Epithelial cell of proximal tubule (primary cell): Measurements from ENCODE around the gene SEZ6L. TPM values are rescaled to one million over a fixed set of nuclear protein-coding genes. Genes with fewer than 3 reads are reported as not detected.

Experiments
- DNase-seq: peaks from one replicate; pipeline ENCODE4 v3.0.0-alpha.2; 2011; ENCODE audit warnings: low read depth
- H3K4me3 ChIP-seq: 2 replicates; pipeline ENCODE4 v1.5.1; 2011; ENCODE audit warnings: low read depth, mild to moderate bottlenecking, low read length
- total RNA-seq: library from RNA; depleted of rRNA; stranded (reverse); fragments of >200 nt; gene quantifications from 2 replicates; pipeline ENCODE4 v1.2.3, GENCODE V29; 2015
- TF ChIP-seq, protein P1 (sequence below): conservative IDR thresholded peaks from 2 replicates; pipeline ENCODE4 v1.5.1; 2012; ENCODE audit warnings: low read depth, mild to moderate bottlenecking, low read length

SEZ6L gene
- total RNA-seq, 1 donor from 2014 or later = not detected

DNA sequence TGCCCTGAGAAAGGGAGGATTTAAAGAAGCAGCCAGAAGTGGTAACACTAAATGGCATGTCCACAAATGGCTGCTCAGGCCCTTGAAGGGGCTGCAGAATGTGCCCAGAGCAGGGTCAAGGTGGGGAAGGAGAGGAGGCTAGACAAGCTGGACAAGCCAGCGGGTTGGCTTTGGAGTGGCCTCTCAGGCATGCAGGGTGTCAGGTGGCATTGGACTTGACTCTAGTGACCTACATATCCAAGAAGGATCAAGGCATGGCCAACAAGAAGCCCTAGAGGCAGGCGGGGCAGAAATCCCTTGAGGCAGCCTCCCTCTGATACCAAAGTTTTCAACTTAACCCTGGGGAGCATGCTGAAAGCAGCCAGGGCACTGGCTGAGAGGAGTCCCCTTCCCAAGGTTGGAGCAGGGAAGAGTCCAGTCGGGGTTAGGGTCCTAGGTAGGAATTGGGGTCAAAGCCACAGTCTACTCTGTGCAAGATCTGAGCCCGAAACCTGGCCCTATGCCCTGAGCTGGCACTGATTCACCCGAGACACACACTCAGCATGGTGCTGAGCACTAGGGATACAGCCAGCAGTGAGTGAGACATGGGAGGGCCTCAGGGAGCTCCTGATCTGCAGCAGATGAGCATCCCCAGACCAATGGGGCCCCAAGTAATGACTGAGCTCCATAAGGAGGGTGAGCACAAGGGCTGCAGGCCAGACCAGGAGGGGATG lies 164.0 kb downstream of the SEZ6L start:
- no peak for DNase-seq
- H3K4me3 ChIP-seq = no peak overlapping the region
- TF ChIP-seq, protein P1, sequence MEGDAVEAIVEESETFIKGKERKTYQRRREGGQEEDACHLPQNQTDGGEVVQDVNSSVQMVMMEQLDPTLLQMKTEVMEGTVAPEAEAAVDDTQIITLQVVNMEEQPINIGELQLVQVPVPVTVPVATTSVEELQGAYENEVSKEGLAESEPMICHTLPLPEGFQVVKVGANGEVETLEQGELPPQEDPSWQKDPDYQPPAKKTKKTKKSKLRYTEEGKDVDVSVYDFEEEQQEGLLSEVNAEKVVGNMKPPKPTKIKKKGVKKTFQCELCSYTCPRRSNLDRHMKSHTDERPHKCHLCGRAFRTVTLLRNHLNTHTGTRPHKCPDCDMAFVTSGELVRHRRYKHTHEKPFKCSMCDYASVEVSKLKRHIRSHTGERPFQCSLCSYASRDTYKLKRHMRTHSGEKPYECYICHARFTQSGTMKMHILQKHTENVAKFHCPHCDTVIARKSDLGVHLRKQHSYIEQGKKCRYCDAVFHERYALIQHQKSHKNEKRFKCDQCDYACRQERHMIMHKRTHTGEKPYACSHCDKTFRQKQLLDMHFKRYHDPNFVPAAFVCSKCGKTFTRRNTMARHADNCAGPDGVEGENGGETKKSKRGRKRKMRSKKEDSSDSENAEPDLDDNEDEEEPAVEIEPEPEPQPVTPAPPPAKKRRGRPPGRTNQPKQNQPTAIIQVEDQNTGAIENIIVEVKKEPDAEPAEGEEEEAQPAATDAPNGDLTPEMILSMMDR = no peak

DNA sequence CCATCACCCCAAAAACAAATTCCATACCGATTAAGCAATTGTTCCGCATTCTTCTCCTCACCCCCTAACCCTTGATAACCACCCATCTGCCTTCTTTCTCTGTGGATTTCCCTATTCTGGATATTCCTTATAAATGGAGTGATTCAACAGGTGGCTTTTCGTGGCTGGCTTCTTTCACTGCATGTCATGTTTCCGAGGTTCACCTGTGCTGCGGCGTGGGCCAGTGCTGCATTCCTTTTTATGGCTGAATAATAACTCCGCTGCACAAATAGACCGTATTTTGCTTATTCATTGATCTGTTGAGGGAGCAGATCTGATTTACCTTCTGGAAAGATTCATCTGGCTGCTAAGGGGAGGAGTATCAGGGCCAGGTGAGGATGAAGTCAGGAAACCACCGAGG lies 165.0 kb downstream of the SEZ6L start:
- no peak for DNase-seq
- H3K4me3 ChIP-seq = no peak overlapping the region
- TF ChIP-seq, protein P1 = no peak

DNA sequence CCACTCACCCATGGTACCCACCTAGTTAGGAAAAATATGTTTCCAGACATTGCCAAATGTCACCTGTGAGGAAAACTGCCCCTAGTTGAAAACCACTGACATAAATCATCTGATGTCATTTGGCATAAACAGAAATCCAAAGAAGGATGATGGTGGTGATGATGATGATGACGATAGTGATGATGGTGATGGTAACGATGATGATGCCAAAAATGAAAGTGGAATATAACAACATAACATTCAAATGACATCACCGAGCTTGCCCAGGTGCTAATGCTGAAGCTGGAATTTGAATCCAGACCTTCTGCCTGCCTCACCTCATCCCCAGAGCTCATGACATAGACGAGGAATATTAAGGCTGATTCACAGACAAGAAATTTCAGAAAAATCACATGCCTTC lies 167.5 kb downstream of the SEZ6L start:
- TF ChIP-seq, protein P1 = no peak
- DNase-seq = no peak
- H3K4me3 ChIP-seq = no peak overlapping the region

DNA sequence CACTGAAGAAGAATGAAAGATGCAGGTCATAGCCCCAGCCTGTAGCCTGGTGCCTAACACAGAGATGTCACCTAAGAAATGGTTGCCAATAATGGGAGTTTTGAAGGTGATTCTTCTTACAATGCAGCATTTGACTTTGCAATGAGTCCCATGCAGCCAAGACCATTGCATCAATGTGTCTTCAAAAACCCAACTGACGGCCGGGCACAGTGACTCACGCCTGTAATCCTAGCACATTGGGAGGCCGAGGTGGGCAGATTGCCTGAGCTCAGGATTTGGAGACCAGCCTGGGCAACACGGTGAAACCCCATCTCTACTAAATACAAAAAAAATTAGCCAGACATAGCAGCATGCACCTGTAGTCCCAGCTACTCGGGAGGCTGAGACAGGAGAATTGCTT lies 170.5 kb downstream of the SEZ6L start:
- no peak for DNase-seq
- TF ChIP-seq, protein P1 = no peak

DNA sequence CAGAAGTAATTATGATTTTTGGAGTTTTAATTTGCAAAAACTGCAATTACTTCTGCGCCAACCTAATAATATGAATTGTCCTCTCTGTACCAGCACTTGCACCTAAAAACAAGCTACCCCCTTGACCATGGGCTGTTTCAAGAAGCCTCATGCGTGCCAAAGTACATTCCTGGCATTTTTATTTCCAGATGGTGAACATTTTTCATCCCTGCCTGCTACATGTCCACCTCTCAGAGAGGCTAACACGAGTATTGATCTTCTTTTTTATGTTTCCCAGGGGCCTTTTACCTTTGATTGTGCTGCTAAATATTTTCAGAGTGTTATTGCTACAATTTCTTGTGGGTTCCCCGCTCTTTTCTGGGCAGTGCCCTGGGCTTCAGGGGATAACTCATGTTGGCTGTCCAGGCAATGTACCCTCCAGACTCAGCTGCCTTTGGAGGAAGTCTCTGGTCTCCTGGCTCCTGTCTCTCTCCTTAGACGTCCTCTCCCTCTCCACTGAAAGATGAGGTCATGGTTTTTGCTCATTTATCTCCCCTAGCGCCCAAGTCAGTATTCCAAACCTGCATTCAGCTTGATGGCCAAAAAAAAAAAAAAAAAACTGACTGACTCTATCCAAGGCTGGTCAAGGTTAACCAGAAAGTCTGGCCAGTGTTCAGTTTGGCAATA lies 173.6 kb downstream of the SEZ6L start:
- no peak overlapping the region for H3K4me3 ChIP-seq
- no peak for DNase-seq
- TF ChIP-seq, protein P1 = no peak

More for the DNA sequence above, 170.5 kb downstream of the SEZ6L start:
- H3K4me3 ChIP-seq = no peak overlapping the region

DNA sequence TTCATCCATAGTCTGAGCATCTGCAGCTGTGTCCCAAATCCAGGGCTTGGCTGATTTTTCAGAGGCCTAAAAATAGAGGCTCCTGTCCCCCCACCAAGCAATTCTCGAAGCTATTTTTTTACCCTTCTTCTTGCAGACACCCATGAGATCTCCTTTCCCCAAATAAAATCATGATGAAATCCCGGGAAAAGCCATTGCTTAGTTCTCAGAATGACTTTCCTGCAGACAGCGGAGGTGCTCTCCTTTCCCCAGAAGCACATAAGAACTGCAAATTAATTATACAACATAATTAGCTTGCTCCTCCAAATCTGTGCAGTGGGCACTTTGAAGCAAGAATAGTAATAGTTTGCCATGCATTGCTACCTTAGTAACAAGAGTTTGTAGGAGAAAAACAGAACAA lies 176.2 kb downstream of the SEZ6L start:
- DNase-seq = no peak
- TF ChIP-seq, protein P1 = no peak

More for the DNA sequence above, 176.2 kb downstream of the SEZ6L start:
- no peak overlapping the region for H3K4me3 ChIP-seq
